Measurements from ENCODE around the gene MMADHC.

MMADHC gene

GRCh38 chr2:149587220-149587949 lies at the start of gene MMADHC:
TSS of gene MMADHC (minus strand) at chr2:149587775. CDS start at chr2:149587097, 678 bp downstream.
- peak; percentile 86 for DNase-seq

- DNase-seq, result no peak
Measured at GRCh38 chr2:149634103-149634502, 46.5 kb upstream of the MMADHC start.

DNA sequence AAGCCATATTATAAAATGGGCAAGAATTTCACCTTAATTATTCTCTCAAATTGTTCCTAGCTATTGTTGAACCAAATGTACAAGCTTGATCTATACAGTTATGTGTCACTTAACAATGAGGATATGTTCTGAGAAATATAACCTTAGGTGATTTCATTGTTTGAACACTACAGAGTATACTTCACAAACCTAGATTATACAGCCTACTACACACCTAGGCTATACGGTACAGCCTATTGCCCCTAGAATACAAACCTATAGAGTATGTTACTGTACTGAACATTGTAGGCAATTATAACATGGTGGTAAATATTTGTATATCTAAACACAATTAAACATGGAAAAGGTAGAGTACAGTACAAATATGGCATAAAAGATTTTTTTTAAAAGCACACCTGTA lies 42.9 kb upstream of the MMADHC start:
- DNase-seq, result no peak

DNA sequence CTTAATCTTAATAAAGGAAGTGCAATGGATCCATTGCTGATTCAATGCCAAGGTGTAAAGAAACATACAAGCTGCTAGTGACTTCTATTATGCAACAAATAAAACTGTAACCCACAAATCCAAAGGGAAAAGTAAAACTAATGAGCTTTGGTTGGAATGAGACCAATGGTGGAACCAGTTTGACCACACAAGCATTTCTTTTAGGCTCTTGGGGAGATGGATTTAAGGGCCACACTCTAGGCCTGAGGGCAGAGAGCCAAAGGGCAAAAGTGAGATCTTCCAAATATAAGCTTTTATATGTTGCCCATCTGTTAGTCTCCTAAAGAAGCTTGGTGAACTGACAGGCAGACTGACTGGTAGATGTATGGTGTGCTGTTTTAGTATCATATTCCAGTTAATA lies 41.5 kb upstream of the MMADHC start:
- no peak for DNase-seq

- DNase-seq, result no peak
Measured at GRCh38 chr2:149627111-149627801, 39.7 kb upstream of the MMADHC start.

GRCh38 chr2:149625671-149626070 lies 38.1 kb upstream of the MMADHC start:
- DNase-seq, result no peak

- no peak for DNase-seq
Measured at GRCh38 chr2:149625271-149625670, 37.7 kb upstream of the MMADHC start.

DNA sequence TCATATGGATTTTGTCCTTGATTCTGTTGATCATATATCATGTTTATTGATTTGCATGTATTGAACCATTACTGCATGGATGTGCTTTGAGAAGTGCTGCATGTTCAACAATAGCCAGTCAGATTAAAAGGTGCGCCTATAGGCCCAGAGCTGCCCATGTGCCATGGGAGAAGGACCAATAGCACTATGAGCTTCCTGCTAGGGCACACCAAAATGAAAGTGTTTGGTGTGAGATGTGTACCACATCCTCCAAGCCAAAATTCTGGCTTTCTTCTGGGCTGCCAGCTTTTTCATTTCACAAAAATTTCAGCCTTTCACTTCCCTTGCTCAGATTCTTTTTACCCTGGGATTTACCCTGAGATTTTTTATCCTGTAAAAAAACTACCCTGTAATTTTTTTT lies 34.8 kb upstream of the MMADHC start:
- DNase-seq, result no peak

GRCh38 chr2:149617476-149617875 lies 29.9 kb upstream of the MMADHC start:
- DNase-seq, result no peak

DNA sequence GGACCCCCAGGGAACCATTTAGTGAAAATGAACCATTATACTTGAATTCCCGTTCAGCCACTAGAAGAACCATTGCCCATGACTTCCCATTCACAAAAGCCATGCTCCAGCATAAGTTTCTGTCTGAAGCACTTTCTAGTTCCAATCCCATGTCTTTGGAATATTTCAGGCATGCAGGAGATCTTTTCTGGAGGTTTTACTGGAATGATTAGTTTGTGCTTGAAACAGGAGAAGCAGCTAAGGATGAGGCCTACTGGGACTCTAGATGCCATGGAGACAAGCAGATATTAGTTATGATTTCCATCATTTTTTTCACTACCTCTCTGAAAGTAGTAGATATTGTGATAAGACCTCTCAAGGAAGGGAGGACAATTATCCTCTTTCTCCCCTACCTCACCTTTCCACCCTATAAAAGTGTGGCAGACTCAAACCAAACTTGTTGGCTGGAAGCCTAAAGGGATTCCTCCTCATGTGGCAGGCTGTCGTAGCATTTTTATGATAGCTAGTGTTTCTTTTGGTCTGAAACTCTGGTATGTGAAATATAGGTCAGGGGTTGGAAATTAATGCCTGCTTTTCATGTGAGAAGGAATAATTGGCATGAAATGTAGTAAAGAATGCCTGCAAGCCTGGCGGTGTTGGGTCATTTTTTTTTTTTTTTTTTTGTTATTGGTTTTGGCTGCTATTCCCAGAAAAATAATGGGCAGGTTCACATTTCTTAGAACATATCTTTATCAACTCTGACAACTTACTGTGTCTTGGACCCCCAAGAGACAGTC lies 29.3 kb upstream of the MMADHC start:
- DNase-seq, result no peak

DNA sequence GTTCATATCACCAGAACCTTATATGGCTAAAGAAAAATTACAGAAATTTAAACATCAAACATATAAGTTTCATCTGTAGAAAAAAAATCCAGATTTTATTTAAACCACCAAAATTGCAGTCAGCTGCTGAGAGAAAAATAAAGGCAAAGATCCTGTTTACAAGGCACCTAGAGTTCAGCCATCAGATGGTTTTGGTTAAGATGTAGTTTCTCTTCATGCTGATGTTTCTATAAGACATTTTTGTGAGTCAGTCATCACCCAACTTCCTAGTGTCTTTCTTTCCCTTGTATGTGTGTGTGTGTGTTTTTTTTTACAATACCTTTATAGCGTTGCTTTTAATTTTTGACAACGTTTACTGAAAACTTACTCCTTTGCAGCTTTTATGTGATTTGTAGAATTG lies 26.1 kb upstream of the MMADHC start:
- no peak for DNase-seq

DNA sequence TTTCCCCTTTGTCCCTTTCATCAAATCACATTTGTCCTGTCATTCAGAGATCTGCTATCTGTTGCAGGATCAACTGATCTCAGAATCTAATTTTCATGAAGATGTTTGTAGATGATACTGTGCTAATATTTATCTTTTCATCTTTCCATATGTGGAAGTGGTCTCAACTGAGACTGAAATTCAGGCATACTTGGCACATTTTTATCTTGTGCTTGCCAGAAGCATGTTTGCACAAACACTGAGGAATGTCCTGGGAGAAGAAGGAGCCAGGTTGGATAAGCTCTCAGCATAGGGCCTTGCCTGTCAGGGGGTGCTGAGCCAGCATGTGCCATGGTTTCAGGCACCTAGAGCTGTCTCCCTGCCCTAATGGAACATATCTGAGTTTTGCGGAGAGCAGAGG lies 24.5 kb upstream of the MMADHC start:
- DNase-seq, result no peak

- DNase-seq, result no peak
Measured at GRCh38 chr2:149611100-149611820, 23.7 kb upstream of the MMADHC start.

GRCh38 chr2:149606251-149606811 lies 18.8 kb upstream of the MMADHC start:
- no peak for DNase-seq

DNA sequence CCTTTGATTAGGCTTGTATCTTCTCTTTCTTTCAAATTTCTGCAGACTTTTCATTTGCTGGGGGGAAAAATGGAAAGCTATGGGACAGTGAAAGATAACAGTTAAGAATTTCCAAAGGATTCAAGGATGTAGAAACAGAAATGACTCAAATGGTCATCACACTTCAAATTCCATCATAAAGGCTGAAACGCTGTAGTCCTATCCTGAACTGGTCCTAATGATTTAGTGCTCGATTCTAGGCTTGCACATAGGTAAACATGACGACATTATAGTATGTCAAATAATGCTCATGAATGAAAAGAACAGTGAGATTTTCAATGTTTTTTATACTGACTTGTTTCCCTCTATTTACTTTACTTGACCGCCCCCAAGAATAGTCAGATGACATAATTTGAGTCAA lies 15.7 kb upstream of the MMADHC start:
- no peak for DNase-seq

GRCh38 chr2:149601141-149601796 lies 13.7 kb upstream of the MMADHC start:
- no peak for DNase-seq

DNA sequence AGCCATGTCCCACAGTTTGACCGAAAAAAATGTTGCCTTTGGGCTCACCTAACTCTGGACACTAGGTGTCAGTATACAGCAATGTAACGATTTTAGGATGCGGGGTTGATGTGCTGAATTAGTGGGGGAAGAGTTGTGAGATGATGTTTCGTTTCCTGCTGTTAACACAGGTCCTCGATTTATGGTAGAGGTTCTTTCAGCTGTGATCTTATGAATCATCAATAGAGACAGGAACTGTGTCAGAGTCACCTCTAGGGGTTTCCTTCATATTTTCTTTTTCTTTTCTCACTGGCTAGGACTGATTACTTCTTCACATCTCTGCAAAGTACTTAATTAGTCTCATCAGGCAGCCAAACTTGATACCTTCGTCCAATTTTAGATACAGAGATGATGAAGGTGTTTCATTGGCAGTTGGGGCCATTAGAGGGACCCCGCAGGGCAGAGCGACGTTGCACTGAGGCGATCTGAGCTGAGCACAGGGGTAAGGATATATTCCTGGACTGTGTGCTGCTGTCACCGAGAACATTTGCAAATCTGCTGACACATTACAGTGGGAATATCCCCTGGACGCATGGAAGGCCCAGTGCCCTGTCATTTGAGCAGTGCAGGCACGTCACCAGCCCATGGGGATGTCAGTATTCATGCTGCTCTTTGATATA lies 10.2 kb upstream of the MMADHC start:
- DNase-seq, result peak; percentile 33

DNA sequence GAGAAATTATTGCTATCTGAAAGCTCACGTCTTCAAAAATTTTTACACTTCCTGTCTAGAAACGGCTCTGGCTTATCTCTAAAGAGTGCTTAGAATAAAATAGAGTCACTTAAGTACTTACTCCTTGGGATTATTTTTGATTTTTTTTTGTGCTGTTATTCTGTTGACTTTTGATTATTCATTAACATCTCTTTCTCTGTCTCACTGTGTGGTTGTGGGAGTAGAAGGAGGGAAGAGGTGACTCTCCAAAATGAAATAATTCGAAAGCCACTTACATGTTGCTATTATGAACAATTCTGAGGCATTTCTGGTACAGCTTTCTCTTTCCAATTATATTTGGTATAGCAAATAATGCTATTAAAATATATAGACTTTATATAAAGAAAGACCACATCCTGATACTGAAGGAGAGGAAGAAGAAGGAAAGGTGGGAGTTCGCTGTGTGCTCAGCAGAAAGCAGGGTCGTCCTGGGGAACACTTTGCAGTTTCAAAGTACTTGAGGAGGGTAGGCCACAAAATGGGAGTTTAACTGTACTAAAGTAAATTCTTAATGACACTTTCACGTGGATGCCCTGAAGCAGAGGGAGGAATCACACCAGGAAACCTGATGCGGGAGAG lies 9.6 kb upstream of the MMADHC start:
- DNase-seq, result no peak

- DNase-seq, result no peak
Measured at GRCh38 chr2:149596471-149596870, 8.9 kb upstream of the MMADHC start.

DNA sequence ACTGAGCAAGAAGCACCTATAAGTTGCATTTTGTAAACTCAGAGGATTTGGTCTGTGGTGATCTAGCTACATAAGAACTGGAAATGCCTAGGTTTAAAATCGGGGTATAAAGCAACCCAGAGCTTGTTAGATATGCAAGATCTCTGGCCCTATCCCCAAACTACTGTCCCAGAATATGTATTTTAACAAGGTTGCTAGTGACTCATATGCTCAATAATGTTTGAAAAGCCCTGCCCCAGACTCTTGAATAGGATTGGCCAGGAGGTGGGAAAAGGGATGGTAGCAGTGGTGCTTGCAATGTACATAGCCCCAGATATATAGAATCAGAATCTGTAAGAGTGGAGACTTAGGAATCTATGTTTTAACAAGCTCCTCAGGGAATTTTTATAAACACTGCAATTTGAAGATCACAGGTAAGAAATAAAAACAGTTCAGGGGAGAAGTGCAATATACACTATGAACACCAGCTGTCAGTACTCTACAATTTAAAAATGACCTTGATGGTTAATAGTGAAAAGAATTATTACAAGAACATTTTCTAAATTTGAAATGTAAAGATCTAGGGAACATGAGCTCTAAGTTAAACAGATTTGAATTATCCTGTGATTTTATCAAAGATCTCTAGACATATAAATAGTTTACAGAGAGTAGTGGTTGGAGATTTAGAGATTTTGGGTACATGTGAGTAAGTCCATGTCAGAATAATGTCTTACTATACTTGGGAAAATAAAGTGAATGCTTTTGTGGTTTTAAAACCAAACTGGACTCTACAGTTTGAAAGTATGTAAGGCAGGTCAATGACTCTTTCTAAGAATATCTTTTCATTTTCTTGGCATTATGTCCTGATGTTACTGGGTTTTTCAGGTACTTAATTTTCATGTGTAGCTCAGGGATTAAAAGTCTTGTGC lies 7.7 kb upstream of the MMADHC start:
- DNase-seq, result no peak

All from activated T-cell treated with anti-CD3 and anti-CD28 coated beads for 4 hours (primary cell).